Lung microvascular endothelial cell (primary cell): ENCODE measurements around the gene SLC16A6. TPM values are rescaled to one million over a fixed set of nuclear protein-coding genes. Genes with fewer than 3 reads are reported as not detected.
"Not testable (repeated sequence)": the region's sequence is repeated elsewhere in the genome, so short reads cannot be mapped to it uniquely, and the experiment has no call there.

ENCODE experiments used
- DNase-seq, 2 donors: peaks; one replicate each; pipeline versions ENCODE4 v3.0.0 to v3.0.0-alpha.2; 2010; ENCODE audit warnings: low read depth in 2 of 2
- total RNA-seq: library from RNA; depleted of rRNA; stranded (reverse); fragments of >200 nt; gene quantifications from 2 replicates; pipeline ENCODE4 v1.2.1, GENCODE V29; 2014

SLC16A6 gene
- 0.22 and 1.6 TPM in 2 replicates for total RNA-seq

- peak; percentile 79 to 82 for DNase-seq
Measured at GRCh38 chr17:68290955-68291835, at the start of gene SLC16A6, which contains the start of gene ARSG. SLC16A6 (minus strand) TSS chr17:68291127; CDS start chr17:68278320, 12,807 bp downstream. ARSG (plus strand) TSS chr17:68291495; CDS start chr17:68307494, 15,999 bp downstream.

- DNase-seq: no peak
Measured at GRCh38 chr17:68334393-68334792, 43.5 kb upstream of the SLC16A6 start.

- not testable (repeated sequence) for DNase-seq
Measured at GRCh38 chr17:68331932-68332331, 41.0 kb upstream of the SLC16A6 start.

GRCh38 chr17:68329331-68329730 lies 38.4 kb upstream of the SLC16A6 start:
- DNase-seq: no peak

GRCh38 chr17:68328676-68329075 lies 37.7 kb upstream of the SLC16A6 start:
- DNase-seq: no peak

GRCh38 chr17:68327823-68328557 lies 37.1 kb upstream of the SLC16A6 start:
- DNase-seq: no peak

GRCh38 chr17:68326681-68327080 lies 35.8 kb upstream of the SLC16A6 start:
- DNase-seq: no peak

- no peak for DNase-seq
Measured at GRCh38 chr17:68325961-68326360, 35.0 kb upstream of the SLC16A6 start.

GRCh38 chr17:68324654-68325336 lies 33.9 kb upstream of the SLC16A6 start:
- DNase-seq: no peak

GRCh38 chr17:68324114-68324513 lies 33.2 kb upstream of the SLC16A6 start:
- peak in 1 of 2 donors; percentile 72 for DNase-seq

- no peak for DNase-seq
Measured at GRCh38 chr17:68322630-68323029, 31.7 kb upstream of the SLC16A6 start.

- no peak for DNase-seq
Measured at GRCh38 chr17:68321556-68321954, 30.6 kb upstream of the SLC16A6 start.

GRCh38 chr17:68320943-68321555 lies 30.1 kb upstream of the SLC16A6 start:
- no peak for DNase-seq

- no peak for DNase-seq
Measured at GRCh38 chr17:68320311-68320865, 29.5 kb upstream of the SLC16A6 start.

GRCh38 chr17:68319410-68320162 lies 28.7 kb upstream of the SLC16A6 start:
- no peak for DNase-seq

- peak; percentile 31 to 44 for DNase-seq
Measured at GRCh38 chr17:68318103-68318991, 27.4 kb upstream of the SLC16A6 start.

GRCh38 chr17:68317458-68317857 lies 26.5 kb upstream of the SLC16A6 start:
- no peak for DNase-seq

- no peak for DNase-seq
Measured at GRCh38 chr17:68315930-68316329, 25.0 kb upstream of the SLC16A6 start.

- no peak for DNase-seq
Measured at GRCh38 chr17:68314916-68315535, 24.1 kb upstream of the SLC16A6 start.
